HUES64 (cell line): ENCODE results near the gene CELF5.
"Not testable (repeated sequence)": the region's sequence is repeated elsewhere in the genome, so short reads cannot be mapped to it uniquely, and the experiment has no call there.

ENCODE experiments used
- H3K27ac ChIP-seq: 2 replicates; pipeline ENCODE4 v1.7.0; 2013; ENCODE audit warnings: low read depth, low read length, inconsistent platforms
- H3K27me3 ChIP-seq: 2 replicates; pipeline ENCODE4 v1.6.1; 2013; ENCODE audit warnings: mild to moderate bottlenecking, low read length; ENCODE audit not compliant: insufficient read depth
- H3K36me3 ChIP-seq: 2 replicates; pipeline ENCODE4 v1.6.1; 2013; ENCODE audit warnings: mild to moderate bottlenecking, low read length; ENCODE audit not compliant: insufficient read depth
- H3K4me1 ChIP-seq: 2 replicates; pipeline ENCODE4 v1.6.1; 2013; ENCODE audit warnings: mild to moderate bottlenecking, low read length, moderate library complexity; ENCODE audit not compliant: insufficient read depth
- H3K4me3 ChIP-seq: 2 replicates; pipeline ENCODE4 v1.5.1; 2013; ENCODE audit warnings: mild to moderate bottlenecking, low read length, moderate library complexity
- H3K9ac ChIP-seq: 2 replicates; pipeline ENCODE4 v1.6.1; 2013; ENCODE audit warnings: mild to moderate bottlenecking, low read depth, low read length
- H3K9me3 ChIP-seq: 2 replicates; pipeline ENCODE4 v1.6.1; 2013; ENCODE audit warnings: low read depth, low read length; ENCODE audit not compliant: insufficient read depth
- WGBS: fragments of 150-250, 120-280 bp; methylation state at CpG from one replicate; pipeline ENCODE4 v1.1.7; 2013; ENCODE audit warnings: missing lambda C conversion rate; 5-methylcytosine and 5-hydroxymethylcytosine counted together

CELF5 gene

DNA sequence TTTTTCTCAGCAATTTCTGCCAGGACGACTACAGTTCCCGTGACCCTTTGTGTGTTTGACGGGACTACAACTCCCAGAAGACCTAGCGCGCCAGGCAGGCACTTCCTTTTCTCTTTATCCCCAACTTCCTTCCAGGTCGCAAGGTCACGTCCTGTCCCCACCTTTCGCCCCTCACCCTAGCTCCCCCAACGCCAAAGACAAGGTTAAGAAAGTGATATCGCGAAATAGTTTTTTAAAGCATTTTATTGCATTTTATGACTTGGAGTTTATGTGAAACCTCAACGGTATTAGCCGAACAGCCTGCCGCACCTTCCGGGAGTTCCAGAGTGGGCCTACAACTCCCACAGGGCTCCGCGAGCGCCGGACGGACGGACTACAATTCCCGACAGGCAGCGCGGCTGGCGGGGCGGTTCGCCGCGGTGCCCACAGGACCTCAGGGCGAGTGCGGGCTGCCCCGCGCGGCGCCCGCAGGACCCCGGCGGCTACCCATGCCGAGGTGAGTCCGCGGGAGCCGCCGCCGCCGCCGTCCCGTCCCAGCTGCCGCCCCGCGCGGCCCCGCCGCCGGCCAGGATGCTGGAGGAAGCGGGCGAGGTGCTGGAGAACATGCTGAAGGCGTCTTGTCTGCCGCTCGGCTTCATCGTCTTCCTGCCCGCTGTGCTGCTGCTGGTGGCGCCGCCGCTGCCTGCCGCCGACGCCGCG is 38.9 kb upstream of the CELF5 start, which contains the start of gene NCLN:
Gene NCLN, plus strand, starts transcription at position 470 of the 699 bp plus-strand sequence. Its CDS starts 101 bp downstream, at position 571.
- Histone ChIP-seq H3K36me3 (0 out of 2 replicates have a peak, but pooled peaks cover 6% of the 10 kb centered on the region), H3K9me3 (no peaks in the 10 kb centered on the region), H3K27ac (peak within 1 kb of the TSS; percentile 68; the same call in 1 of the 2 replicates), H3K27me3 (no peaks in the 10 kb centered on the region), H3K9ac (peak within 1 kb of the TSS; percentile 88), H3K4me3 (peak within 1 kb of the TSS; percentile 85), H3K4me1 (peaks cover 9% of the 10 kb centered on the region; the same call in 1 of the 2 replicates)
- whole genome bisulfite sequencing: under 1% methylated on average over 69 of the region's 69 CpGs

DNA sequence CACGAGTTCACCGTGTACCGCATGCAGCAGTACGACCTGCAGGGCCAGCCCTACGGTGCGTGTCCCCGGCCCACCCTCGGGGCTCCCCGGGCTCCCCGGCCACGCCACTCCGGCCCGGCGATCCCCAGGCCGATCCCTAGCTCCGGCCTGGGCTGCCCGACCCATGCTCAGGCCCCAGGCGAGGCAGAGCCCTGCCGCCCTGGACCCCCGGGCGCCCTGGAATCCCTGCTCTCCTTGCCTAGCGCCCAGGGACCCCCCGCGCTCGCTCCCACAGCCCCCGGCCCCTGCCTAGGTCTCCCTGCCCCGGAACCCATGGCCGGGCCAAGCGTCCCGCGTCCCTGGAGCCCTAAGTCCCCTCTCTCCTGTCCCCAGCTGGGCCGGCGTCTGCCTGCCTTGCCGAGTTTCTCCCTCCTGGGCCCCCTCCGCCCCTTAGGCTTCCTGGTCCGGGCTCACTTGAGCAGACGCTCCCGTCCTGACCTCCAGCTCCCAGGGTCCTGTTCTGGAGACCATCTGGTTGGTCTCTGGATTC is 38.2 kb upstream of the CELF5 start:
- peak overlapping the region; percentile 88 for H3K9ac ChIP-seq
- 0 out of 2 replicates have a peak, but pooled peaks cover 6% of the 10 kb centered on the region for H3K36me3 ChIP-seq
- no peaks in the 10 kb centered on the region for H3K27me3 ChIP-seq
- under 1% methylated on average over 38 of the region's 38 CpGs for WGBS
- H3K4me3 ChIP-seq: peak overlapping the region; percentile 85
- H3K27ac ChIP-seq: peak overlapping the region; percentile 67; the same call in 1 of the 2 replicates
- H3K9me3 ChIP-seq: no peaks in the 10 kb centered on the region
- peaks cover 9% of the 10 kb centered on the region; the same call in 1 of the 2 replicates for H3K4me1 ChIP-seq

DNA sequence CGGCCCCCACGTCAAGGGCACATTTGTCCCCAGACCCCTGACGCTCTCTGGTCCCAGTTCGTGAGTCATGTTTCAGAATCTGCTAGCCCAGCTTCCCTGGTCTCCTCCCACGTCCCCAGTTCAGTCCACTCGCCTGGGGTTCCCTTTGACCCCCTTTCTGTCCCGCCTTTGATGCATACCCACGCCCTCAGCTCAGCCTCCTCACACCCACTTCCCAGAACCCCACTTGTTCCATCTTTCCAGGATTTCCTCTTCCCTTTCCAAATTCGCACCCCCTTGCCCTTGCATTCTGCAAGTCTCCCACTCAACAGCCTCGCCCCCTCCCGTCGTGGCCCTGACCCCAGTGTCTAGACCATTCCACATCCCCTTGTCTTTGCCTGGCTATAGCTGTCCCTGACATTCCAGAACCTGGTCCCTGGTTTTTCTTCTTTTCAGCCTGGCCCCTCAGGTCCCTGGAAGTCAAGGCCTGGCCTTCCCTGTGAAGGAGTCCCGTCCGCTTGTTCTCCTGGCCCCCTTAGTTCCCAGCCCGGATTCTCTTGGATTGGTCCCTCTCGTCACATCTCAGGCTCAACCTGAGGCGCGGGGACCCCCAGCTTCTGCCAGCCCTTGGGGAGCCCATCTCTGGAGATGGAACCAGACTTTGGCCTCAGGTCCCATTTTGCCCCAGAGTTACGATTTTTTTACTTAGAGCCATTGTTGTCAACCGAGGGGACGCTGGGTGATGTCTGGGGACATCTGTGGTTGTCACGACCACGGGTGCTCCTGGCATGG is 37.4 kb upstream of the CELF5 start:
- Histone ChIP-seq H3K27ac (no peak overlapping the region), H3K9me3 (no peaks in the 10 kb centered on the region), H3K36me3 (0 out of 2 replicates have a peak, but pooled peaks cover 6% of the 10 kb centered on the region), H3K4me3 (peak overlapping the region; percentile 85), H3K4me1 (peaks cover 9% of the 10 kb centered on the region; the same call in 1 of the 2 replicates), H3K9ac (peak overlapping the region; percentile 88), H3K27me3 (no peaks in the 10 kb centered on the region)
- WGBS: 73% methylated on average over 23 of the region's 23 CpGs

DNA sequence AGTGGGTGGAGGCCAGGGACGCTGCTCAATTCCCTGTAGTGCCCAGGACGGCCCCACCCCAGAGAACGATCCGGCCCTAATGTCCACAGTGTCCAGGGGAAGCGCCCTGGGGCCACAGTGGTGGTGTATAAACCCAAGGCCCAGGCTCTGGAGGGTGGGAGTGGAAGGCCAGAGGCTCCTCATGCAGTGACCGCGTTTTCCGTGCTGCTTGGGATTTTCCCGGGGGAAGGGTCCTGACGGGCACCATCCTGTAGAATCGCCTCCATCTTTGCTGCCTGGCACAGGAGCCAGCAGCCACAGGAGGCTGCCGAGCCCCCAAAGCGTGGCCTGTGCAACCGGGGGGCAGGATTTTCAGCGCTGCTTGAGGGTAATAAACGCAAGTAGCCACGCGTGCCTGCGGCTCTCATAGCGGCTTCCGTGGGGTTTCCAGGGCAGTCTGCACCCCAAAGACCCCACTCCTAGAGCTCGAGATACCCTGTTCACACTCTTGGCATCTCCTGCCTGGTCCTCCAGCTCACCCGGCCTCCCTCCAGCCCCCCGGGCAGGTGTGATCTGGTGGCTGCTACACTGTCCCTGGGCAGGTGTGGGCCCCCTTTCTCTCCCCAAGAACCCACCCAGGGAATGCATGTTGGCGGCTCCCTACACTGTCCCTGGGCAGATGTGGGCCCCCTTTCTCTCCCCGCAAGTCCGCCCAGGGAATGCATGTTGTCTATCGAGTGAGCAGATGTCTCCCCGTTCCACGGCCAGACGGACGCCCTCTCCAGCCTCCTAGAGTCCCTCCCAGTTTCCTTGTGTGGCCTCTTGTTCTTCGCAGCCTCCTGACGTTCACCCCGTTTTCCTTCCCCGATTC is 36.6 kb upstream of the CELF5 start:
- Histone ChIP-seq H3K4me1 (peaks cover 9% of the 10 kb centered on the region; the same call in 1 of the 2 replicates), H3K9ac (0 out of 2 replicates have a peak overlapping the region, but pooled peaks have one; percentile 30)
- 89% methylated on average over 36 of the region's 36 CpGs for WGBS

DNA sequence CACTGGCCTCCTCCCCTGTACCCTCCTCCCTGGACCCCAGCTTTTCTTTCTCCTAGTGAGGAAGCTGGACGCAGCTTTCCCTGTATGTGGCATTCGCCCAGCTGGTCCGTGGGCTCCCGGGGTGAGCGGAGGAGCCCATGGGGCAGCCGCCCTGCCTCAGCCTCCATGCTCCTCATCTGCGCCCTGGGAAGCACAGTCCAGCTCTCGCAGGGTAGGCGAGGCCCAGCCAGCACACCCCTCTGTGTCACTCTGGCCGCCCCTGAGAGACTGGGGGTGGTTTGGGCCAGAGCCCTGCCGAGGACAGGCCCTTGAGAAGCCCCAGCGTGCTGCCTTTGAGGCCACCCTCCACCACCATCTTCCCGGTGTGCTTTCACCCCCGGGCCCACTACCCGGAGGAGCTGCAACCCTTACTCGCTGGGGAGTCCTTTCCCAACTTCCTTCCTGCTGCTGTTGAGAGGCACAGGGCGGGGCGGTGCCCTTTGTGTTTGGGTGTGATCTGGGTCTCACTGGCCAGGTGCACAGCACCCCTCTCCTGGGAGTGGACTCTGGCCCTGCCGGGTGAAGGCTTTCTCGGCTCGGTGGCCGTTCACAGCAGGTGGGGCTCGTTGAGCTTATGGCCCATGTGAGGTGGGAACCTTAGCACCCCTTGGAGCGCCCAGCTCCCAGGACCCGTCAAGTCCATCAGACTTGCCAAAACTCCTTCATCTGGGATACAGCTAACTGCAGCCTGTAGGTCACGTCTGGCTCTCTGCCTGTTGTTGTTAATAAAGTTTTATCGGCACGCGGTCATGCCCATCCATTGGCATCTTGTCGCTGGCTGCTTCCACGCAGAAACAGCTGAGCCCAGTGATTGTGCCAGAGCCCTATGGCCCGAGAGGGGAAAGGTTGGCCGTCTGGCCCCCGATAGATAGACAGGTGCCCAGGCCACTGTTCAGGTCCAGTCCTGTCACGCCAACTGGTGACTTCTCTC is 35.5 kb upstream of the CELF5 start:
- H3K27ac ChIP-seq: no peak overlapping the region
- peaks cover 13% of the 10 kb centered on the region; the same call in 1 of the 2 replicates for H3K36me3 ChIP-seq
- WGBS: 96% methylated on average over 35 of the region's 35 CpGs
- no peaks in the 10 kb centered on the region for H3K27me3 ChIP-seq
- H3K9ac ChIP-seq: no peak overlapping the region
- H3K4me1 ChIP-seq: peaks cover 9% of the 10 kb centered on the region; the same call in 1 of the 2 replicates
- H3K9me3 ChIP-seq: no peaks in the 10 kb centered on the region
- no peak overlapping the region for H3K4me3 ChIP-seq

More for the DNA sequence above, 36.6 kb upstream of the CELF5 start:
- no peaks in the 10 kb centered on the region for H3K9me3 ChIP-seq
- no peaks in the 10 kb centered on the region for H3K27me3 ChIP-seq
- H3K27ac ChIP-seq: no peak overlapping the region
- 0 out of 2 replicates have a peak overlapping the region, but pooled peaks have one; percentile 3 for H3K4me3 ChIP-seq
- H3K36me3 ChIP-seq: 0 out of 2 replicates have a peak, but pooled peaks cover 6% of the 10 kb centered on the region

DNA sequence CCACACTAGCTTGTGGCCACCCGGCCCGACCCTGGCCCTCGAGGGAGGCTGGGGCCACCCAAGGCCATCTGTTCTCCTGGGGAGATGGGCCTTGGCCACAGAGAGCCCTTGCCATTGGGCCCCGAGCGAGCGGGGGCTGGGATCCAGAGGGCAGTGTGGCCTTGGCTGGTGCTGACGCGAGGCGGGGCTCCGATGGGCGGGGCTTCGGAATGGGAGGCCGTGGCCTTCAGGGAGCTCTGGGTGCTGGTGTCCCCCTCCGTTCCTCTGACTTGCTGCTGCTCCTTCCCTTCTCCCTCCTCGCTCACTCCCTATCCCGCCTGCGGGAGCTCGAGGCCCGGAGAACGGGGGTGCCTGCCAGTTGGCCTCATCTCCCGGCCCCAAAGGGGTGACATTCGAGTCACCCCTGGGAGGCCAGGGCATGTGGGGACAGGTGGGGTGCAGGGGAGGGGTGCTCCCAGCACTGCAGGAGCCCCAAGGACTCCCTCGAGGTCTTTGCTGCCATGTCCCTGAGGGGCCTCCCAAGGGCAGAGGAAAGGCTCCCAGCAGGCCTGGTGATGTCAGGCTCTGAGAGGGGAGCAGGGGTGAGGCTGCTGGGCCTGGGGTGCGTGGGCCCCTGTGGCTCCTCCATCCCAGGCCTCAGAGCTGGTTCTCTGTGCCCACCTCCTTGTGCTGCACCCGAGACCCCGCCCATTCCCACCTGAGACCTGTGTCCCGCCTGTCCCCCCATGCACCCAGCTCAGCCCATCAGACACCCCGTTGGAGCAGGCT is 34.6 kb upstream of the CELF5 start:
- Histone ChIP-seq H3K4me1 (peaks cover 9% of the 10 kb centered on the region; the same call in 1 of the 2 replicates), H3K9ac (no peak overlapping the region), H3K9me3 (no peaks in the 10 kb centered on the region), H3K4me3 (no peak overlapping the region), H3K27me3 (no peaks in the 10 kb centered on the region), H3K27ac (no peak overlapping the region), H3K36me3 (peaks cover 18% of the 10 kb centered on the region; the same call in 1 of the 2 replicates)
- WGBS: 90% methylated on average over 28 of the region's 28 CpGs

DNA sequence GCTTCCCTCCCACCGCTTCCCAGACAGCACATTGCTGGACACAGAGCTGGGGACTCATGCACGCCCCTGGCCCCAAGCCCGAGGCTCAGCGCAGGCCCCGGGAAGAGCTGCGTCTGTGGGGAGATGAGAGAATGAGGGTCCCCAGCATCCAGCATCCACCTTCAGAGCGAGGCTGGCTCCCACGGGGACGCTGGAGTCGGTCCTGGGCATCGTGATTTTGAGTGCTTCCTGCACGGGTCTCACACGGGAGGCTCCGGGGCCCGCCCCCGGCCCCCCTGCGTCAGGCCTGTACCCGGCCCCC is 34.0 kb upstream of the CELF5 start:
- H3K27ac ChIP-seq: no peak overlapping the region
- H3K9me3 ChIP-seq: no peaks in the 10 kb centered on the region
- WGBS: 97% methylated on average over 18 of the region's 18 CpGs
- no peaks in the 10 kb centered on the region for H3K27me3 ChIP-seq
- H3K9ac ChIP-seq: no peak overlapping the region
- no peak overlapping the region for H3K4me3 ChIP-seq
- H3K4me1 ChIP-seq: peaks cover 9% of the 10 kb centered on the region; the same call in 1 of the 2 replicates
- peaks cover 18% of the 10 kb centered on the region; the same call in 1 of the 2 replicates for H3K36me3 ChIP-seq

DNA sequence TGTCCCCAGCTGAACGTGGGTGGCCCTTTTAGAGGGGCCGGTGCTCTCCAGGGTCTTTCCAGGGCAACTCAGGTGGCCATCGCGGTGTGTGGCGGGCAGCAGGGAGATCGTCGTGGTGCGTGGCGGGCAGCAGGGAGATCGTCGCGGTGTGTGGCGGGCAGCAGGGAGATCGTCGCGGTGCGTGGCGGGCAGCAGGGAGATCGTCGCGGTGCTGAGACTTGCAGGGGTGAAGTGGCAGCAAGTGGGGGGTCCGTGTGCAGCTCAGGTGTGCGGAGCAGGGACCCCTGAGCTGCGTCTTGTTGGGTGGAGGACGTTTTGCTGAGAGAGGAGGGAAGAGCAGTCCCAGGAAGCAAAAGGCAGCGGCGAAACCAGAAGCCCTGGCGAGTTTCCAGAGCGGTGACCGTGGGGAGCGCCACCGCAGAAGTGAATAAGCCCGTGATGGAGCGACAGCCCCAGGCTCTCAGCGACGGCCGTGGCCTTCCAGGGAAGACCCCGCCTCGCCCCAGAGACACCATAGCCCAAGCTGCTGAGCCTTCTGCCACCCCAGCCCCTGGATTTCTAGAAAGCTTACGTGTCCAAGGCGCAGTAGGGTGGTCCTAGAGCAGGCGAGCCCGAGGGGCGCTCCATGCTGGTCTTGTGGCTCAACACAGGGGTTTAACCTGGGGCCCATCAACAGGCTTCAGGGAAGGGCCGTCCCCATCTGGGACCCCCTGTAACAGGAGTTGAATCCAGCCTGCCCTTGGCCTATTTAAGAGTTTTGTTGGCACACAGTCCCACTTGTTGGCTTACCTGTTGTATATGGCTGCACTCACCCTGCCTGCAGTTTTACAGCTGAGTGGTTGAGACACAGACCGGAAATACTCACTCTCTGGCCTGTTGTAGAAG is 33.3 kb upstream of the CELF5 start:
- Histone ChIP-seq H3K4me3 (no peak overlapping the region), H3K9me3 (no peaks in the 10 kb centered on the region), H3K4me1 (peaks cover 9% of the 10 kb centered on the region; the same call in 1 of the 2 replicates), H3K27me3 (no peaks in the 10 kb centered on the region), H3K27ac (no peak overlapping the region), H3K36me3 (peaks cover 25% of the 10 kb centered on the region), H3K9ac (no peak overlapping the region)
- 90% methylated on average over 46 of the region's 46 CpGs for WGBS

DNA sequence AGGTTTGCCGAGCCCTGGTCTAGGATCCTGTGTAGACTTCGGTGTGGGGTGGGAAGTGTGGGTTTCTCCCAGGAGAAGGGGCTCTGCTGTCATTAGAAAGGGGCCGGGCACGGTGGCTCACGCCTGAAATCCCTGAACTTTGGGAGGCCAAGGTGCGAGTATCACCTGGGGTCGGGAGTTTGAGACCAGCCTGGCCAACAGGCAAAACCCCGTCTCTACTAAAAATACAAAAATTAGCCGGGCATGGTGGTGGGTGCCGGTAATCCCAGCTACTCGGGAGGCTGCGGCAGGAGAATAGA is 32.7 kb upstream of the CELF5 start:
- H3K4me1 ChIP-seq, H3K4me3 ChIP-seq, H3K27me3 ChIP-seq, H3K27ac ChIP-seq, H3K9me3 ChIP-seq, H3K9ac ChIP-seq: not testable (repeated sequence)
- peaks cover 31% of the 10 kb centered on the region for H3K36me3 ChIP-seq
- 95% methylated on average over 12 of the region's 12 CpGs for WGBS
